Right atrium auricular region (tissue), 2 donors: Measurements from ENCODE around the gene CPB1. TPM values are rescaled to one million over a fixed set of nuclear protein-coding genes. Genes with fewer than 3 reads are reported as not detected.

Source experiments
- DNase-seq: peaks from one replicate; pipeline ENCODE4 v3.0.0-alpha.2; 2019; ENCODE audit warnings: low spot score
- H3K27ac ChIP-seq, 2 donors: fragments of 200-600 bp; sonication (generic); 1 replicate in 1 of 2; 2 replicates in 1 of 2; pipeline ENCODE4 v1.5.1; 2016 to 2019
- H3K27me3 ChIP-seq, 2 donors: fragments of 200-600 bp; sonication (generic); one replicate each; pipeline versions ENCODE4 v1.5.1 to v1.6.0; 2017 to 2019
- H3K36me3 ChIP-seq: fragments of 200-600 bp; sonication (generic); one replicate; pipeline ENCODE4 v1.5.1; 2016
- H3K4me1 ChIP-seq, 2 donors: fragments of 200-600 bp; sonication (generic); one replicate each; pipeline versions ENCODE4 v1.5.1 to v1.6.0; 2017 to 2019
- H3K4me3 ChIP-seq, 2 donors: fragments of 200-600 bp; sonication (generic); 1 replicate in 1 of 2; 2 replicates in 1 of 2; pipeline ENCODE4 v1.5.1; 2017 to 2019; ENCODE audit warnings: mild to moderate bottlenecking in 1 of 2, moderate library complexity in 1 of 2
- H3K9me3 ChIP-seq, 2 donors: fragments of 200-600 bp; sonication (generic); one replicate each; pipeline ENCODE4 v1.5.1; 2019
- total RNA-seq, 2 donors: library from RNA; depleted of rRNA; stranded (reverse); fragments of >200 nt; gene quantifications; one replicate each; pipeline ENCODE4 v1.1.0, GENCODE V29; 2016
- TF ChIP-seq, protein P1 (sequence below), 2 donors: fragments of 200-600 bp; sonication (generic); IDR thresholded peaks; one replicate each; pipeline ENCODE4 v1.5.1; 2019; ENCODE audit warnings: antibody characterized with exemption in 2 of 2

CPB1 gene
- total RNA-seq, 2 donors from 2014 or later = 0.41 TPM; not detected in 1

DNA sequence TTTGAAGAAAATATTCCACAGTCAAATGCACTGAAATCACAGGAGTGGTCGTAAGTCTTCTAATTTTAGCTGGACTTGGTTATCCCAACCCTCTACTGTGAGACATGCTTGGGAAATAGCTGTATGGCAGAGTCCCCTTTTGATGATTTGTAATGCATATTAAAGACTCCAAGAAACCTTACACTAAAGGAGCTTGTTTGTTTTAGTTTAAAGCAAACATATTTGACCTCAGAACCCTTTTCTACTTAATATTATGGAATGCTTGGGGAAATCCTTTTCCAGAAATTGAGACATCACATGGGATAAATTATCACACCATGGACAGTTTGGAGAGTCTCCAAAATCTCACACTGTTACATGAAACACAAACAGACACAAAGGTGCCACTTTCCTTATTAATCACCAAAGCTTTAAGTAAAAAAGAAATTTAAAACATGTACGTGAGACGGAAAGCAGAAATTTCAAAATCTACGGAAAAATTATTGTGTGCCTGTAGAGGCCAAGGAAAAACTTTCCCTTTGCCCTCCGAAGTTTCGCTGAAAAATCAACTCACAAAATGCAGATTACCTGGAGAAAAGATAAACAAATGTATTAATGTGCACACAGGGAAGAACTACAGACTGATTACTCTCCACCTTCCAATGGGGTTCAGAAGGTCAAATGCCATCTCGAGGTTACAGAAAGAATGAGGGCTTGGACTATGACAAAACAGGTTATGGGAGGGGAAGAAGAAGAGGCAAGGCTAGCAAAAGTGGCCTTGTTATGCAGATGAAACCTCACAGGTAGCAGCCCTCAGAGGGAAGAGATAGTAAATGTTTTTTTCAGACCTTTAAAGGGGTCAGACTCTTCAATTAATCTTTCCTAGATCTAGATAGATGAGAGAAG lies 7.0 kb upstream of the CPB1 start:
- TF ChIP-seq, protein P1, sequence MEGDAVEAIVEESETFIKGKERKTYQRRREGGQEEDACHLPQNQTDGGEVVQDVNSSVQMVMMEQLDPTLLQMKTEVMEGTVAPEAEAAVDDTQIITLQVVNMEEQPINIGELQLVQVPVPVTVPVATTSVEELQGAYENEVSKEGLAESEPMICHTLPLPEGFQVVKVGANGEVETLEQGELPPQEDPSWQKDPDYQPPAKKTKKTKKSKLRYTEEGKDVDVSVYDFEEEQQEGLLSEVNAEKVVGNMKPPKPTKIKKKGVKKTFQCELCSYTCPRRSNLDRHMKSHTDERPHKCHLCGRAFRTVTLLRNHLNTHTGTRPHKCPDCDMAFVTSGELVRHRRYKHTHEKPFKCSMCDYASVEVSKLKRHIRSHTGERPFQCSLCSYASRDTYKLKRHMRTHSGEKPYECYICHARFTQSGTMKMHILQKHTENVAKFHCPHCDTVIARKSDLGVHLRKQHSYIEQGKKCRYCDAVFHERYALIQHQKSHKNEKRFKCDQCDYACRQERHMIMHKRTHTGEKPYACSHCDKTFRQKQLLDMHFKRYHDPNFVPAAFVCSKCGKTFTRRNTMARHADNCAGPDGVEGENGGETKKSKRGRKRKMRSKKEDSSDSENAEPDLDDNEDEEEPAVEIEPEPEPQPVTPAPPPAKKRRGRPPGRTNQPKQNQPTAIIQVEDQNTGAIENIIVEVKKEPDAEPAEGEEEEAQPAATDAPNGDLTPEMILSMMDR (IDR thresholded peaks at IDR 0.05) = no peak
- H3K9me3 ChIP-seq = peaks cover 0 to 3% of the 10 kb centered on the region in 2 donors

DNA sequence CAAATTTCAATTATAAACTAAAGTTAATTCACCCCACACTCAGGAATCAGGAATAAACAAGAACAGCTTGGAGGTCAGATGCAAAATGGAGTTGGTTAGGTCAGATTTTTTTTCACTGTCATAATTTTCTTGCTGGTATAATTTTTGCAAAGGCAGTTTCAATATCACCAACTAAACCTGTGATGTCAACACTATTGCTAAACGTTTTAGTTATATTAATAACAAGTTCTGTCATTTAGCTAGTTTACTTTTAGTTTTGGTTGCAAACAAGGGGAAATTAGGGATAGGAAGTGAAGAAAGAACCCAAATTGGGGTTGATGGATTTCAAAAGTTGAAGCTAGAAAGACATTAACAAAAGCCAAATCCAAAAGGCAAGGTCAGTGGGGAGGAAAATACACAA lies 4.6 kb upstream of the CPB1 start:
- no peak for DNase-seq
- no peaks in the 10 kb centered on the region for H3K4me1 ChIP-seq
- no peak overlapping the region for H3K27ac ChIP-seq

More for the DNA sequence above, 7.0 kb upstream of the CPB1 start:
- H3K27me3 ChIP-seq = no peaks in the 10 kb centered on the region
- no peaks in the 10 kb centered on the region for H3K4me1 ChIP-seq
- H3K27ac ChIP-seq = no peak overlapping the region
- no peak overlapping the region for H3K4me3 ChIP-seq
- H3K36me3 ChIP-seq = no peaks in the 10 kb centered on the region
- no peak for DNase-seq

DNA sequence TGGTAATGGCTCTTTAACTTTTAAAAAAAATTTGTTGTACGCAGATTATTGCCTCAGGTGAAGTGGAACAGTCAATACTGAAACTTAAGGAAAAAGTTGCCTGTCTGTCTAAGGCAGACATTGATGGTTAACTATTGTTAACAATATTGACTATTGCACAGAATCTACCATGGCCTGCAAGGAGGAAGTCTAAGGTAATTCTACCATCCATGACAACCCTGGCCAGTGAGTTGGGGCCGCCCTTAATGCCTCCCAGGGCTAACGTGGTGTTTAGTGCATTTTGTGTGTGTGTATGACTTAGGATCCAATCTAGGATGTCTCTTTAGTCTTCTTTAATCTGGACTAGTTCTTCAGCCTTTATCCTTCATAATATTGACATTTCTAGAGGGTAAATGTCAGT lies 2.1 kb upstream of the CPB1 start:
- H3K27me3 ChIP-seq = no peaks in the 10 kb centered on the region
- H3K36me3 ChIP-seq = no peaks in the 10 kb centered on the region
- TF ChIP-seq, protein P1 (IDR thresholded peaks at IDR 0.05) = no peak
- H3K4me3 ChIP-seq = no peak overlapping the region
- no peak overlapping the region for H3K27ac ChIP-seq
- DNase-seq = no peak
- H3K9me3 ChIP-seq = peaks cover 0 to 3% of the 10 kb centered on the region in 2 donors
- no peaks in the 10 kb centered on the region for H3K4me1 ChIP-seq

More for the DNA sequence above, 4.6 kb upstream of the CPB1 start:
- no peak overlapping the region for H3K4me3 ChIP-seq
- H3K36me3 ChIP-seq = no peaks in the 10 kb centered on the region
- H3K9me3 ChIP-seq = peaks cover 0 to 3% of the 10 kb centered on the region in 2 donors
- H3K27me3 ChIP-seq = no peaks in the 10 kb centered on the region
- TF ChIP-seq, protein P1 (IDR thresholded peaks at IDR 0.05) = no peak

DNA sequence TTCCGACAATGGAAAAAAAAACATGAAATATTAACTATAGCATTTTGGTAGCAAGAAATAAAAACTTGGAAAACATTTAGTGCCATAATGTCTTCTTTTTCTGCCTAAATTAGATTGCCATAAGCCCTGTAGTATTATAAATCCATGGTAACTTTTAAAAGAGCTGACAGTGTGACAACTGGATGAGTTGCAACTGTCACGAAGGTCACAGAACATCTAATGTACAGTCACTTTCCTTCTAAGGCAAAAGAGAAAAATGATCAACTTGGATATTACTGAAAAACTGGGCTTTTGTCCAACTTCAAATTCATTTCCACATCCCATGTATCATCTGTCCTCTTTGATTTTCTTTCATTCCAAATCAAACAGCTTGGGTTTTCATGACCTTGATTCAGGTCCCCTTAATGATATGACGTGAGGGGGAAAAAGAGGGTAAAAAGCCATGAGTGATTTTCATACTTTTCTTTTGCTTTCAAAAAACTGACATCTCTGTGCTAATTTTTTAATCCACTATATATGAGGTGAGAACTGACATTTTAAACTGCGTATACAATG lies 602 bp downstream of the CPB1 start:
- Histone ChIP-seq H3K9me3 (no peaks in the 10 kb centered on the region), H3K27me3 (no peaks in the 10 kb centered on the region), H3K27ac (no peak overlapping the region), H3K36me3 (no peaks in the 10 kb centered on the region), H3K4me3 (no peak overlapping the region), H3K4me1 (no peaks in the 10 kb centered on the region)
- TF ChIP-seq, protein P1 (IDR thresholded peaks at IDR 0.05) = no peak
- DNase-seq = no peak

DNA sequence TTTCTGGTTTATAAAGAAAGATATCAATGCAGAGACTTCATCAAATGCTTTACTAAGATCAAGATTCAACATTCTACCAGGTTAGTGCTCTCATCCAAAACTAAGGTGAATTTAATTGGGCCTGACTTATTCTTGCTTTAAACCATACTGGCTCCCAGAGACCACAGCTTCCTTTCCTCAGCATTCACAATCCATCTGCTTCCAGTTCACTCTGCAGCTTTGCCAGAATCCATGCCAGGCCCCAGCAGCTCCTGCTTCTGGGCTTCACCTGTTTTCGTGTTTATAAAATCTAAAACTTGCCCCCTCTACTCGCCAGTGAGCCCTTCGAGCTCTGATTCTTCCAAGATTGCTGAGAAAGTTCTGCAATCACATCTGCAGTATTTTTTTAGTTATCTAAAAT lies 2.3 kb downstream of the CPB1 start:
- DNase-seq = no peak
- Histone ChIP-seq H3K4me1 (no peaks in the 10 kb centered on the region), H3K9me3 (no peaks in the 10 kb centered on the region), H3K4me3 (no peak overlapping the region), H3K36me3 (no peaks in the 10 kb centered on the region), H3K27me3 (no peaks in the 10 kb centered on the region), H3K27ac (no peak overlapping the region)
- TF ChIP-seq, protein P1 (IDR thresholded peaks at IDR 0.05) = no peak
